CD14-positive monocyte (primary cell): ENCODE data around the gene VCX3A. TPM values are rescaled to one million over a fixed set of nuclear protein-coding genes. Genes with fewer than 3 reads are reported as not detected.

Experiments used
- DNase-seq, 3 donors: peaks; one replicate each; pipeline ENCODE4 v3.0.0-alpha.2; 2011 to 2022
- H2AFZ ChIP-seq: 2 replicates; pipeline ENCODE4 v1.6.0; 2012; ENCODE audit warnings: mild to moderate bottlenecking, low read depth, low read length, inconsistent platforms; ENCODE audit not compliant: insufficient read depth, poor library complexity, severe bottlenecking
- H3K27ac ChIP-seq, 2 donors: 1 replicate in 1 of 2; 2 replicates in 1 of 2; pipeline ENCODE4 v1.5.1; 2012 to 2013; ENCODE audit warnings: low read length in 2 of 2, control low read depth in 1 of 2, inconsistent platforms in 1 of 2, low read depth in 1 of 2, mild to moderate bottlenecking in 1 of 2
- H3K27me3 ChIP-seq, 2 donors: one replicate each; pipeline versions ENCODE4 v1.6.0 to v1.6.1; 2011 to 2013; ENCODE audit warnings: low read length in 2 of 2; ENCODE audit not compliant: control insufficient read depth in 2 of 2, insufficient read depth in 2 of 2
- H3K36me3 ChIP-seq, 2 donors: replicated peaks in 1 of 2; 1 replicate in 1 of 2; 2 replicates in 1 of 2; pipeline versions ENCODE4 v1.5.1 to v1.6.1; 2012 to 2013; ENCODE audit warnings: low read length in 2 of 2, control low read depth in 1 of 2, inconsistent platforms in 1 of 2, mild to moderate bottlenecking in 1 of 2; ENCODE audit not compliant: insufficient read depth in 2 of 2, control insufficient read depth in 1 of 2
- H3K4me1 ChIP-seq, 2 donors: 1 replicate in 1 of 2; 2 replicates in 1 of 2; pipeline versions ENCODE4 v1.5.1 to v1.6.1; 2012 to 2013; ENCODE audit warnings: low read length in 2 of 2, control low read depth in 1 of 2, inconsistent platforms in 1 of 2, mild to moderate bottlenecking in 1 of 2, moderate library complexity in 1 of 2; ENCODE audit not compliant: insufficient read depth in 2 of 2, control insufficient read depth in 1 of 2
- H3K4me2 ChIP-seq: replicated peaks from 2 replicates; pipeline ENCODE3; 2012; ENCODE audit warnings: low read length, moderate library complexity, mild to moderate bottlenecking; ENCODE audit not compliant: poor library complexity, severe bottlenecking; ENCODE audit errors: extremely low read depth
- H3K4me3 ChIP-seq, 3 experiments: fragments of 200-600 bp in 1 of 3; sonication (generic) in 1 of 3; replicated peaks in 1 of 3; 1 replicate in 2 of 3; 2 replicates in 1 of 3; pipeline ENCODE4 v1.5.1; 2011 to 2013; ENCODE audit warnings: low read length in 3 of 3, mild to moderate bottlenecking in 3 of 3, control low read depth in 2 of 3, low read depth in 2 of 3, inconsistent platforms in 1 of 3, moderate library complexity in 1 of 3
- H3K79me2 ChIP-seq: 2 replicates; pipeline ENCODE4 v1.6.0; 2012; ENCODE audit warnings: mild to moderate bottlenecking, control low read depth, inconsistent platforms, low read length, moderate library complexity; ENCODE audit not compliant: insufficient read depth
- H3K9ac ChIP-seq: 2 replicates; pipeline ENCODE4 v1.6.0; 2017; ENCODE audit warnings: low read length, mild to moderate bottlenecking; ENCODE audit not compliant: insufficient read depth, poor library complexity, severe bottlenecking
- H3K9me3 ChIP-seq, 2 donors: replicated peaks in 1 of 2; 1 replicate in 1 of 2; 2 replicates in 1 of 2; pipeline versions ENCODE4 v1.5.1 to v1.6.1; 2012 to 2013; ENCODE audit warnings: low read length in 2 of 2, control low read depth in 1 of 2; ENCODE audit not compliant: control insufficient read depth in 1 of 2, insufficient read depth in 1 of 2
- H4K20me1 ChIP-seq: 2 replicates; pipeline ENCODE4 v1.6.0; 2012; ENCODE audit warnings: mild to moderate bottlenecking, low read length, control low read depth, moderate library complexity; ENCODE audit not compliant: insufficient read depth
- H3K27ac Mint-ChIP-seq, 7 donors: one replicate each; pipeline ENCODE4 v1.8.0; 2020; ENCODE audit warnings: mild to moderate bottlenecking in 7 of 7, mixed read lengths in 7 of 7, moderate library complexity in 6 of 7, inconsistent platforms in 2 of 7
- H3K27me3 Mint-ChIP-seq, 3 donors: one replicate each; pipeline ENCODE4 v1.8.0; 2021 to 2022; ENCODE audit warnings: low read depth in 3 of 3, mild to moderate bottlenecking in 3 of 3, mixed read lengths in 3 of 3, moderate library complexity in 3 of 3, inconsistent platforms in 1 of 3
- H3K36me3 Mint-ChIP-seq, 2 donors: one replicate each; pipeline ENCODE4 v1.8.0; 2020; ENCODE audit warnings: mixed read lengths in 2 of 2, inconsistent platforms in 1 of 2, mild to moderate bottlenecking in 1 of 2
- H3K4me1 Mint-ChIP-seq: one replicate; pipeline ENCODE4 v1.8.0; 2020; ENCODE audit warnings: mild to moderate bottlenecking, mixed read lengths
- H3K4me3 Mint-ChIP-seq, 2 donors: one replicate each; pipeline ENCODE4 v1.8.0; 2020; ENCODE audit warnings: mild to moderate bottlenecking in 2 of 2, mixed read lengths in 2 of 2, moderate library complexity in 1 of 2
- H3K9me3 Mint-ChIP-seq, 7 donors: one replicate each; pipeline ENCODE4 v1.8.0; 2020 to 2022; ENCODE audit warnings: mixed read lengths in 7 of 7, mild to moderate bottlenecking in 6 of 7, moderate library complexity in 6 of 7, inconsistent platforms in 2 of 7
- CTCF ChIP-seq: fragments of 200-600 bp; IDR thresholded peaks from one replicate; pipeline ENCODE4 v1.8.0; 2022; ENCODE audit warnings: antibody characterized with exemption, mild to moderate bottlenecking
- WGBS: methylation state at CpG from one replicate; pipeline ENCODE4 v1.1.5; 2013; ENCODE audit warnings: missing lambda C conversion rate; ENCODE audit not compliant: insufficient coverage; 5-methylcytosine and 5-hydroxymethylcytosine counted together
- intact Hi-C, 2 donors: fragments of 100-400 bp; cut with micrococcal nuclease; formaldehyde crosslinking; loops; one replicate each; pipeline versions ENCODE4 v1.15.0 to v1.15.1; 2023
- polyA plus RNA-seq, 3 donors: library from polyadenylated mRNA; depleted of rRNA in 1 of 3; unstranded in 2 of 3; stranded (reverse) in 1 of 3; fragments of 300-500 nt in 2 of 3; fragments of >200 nt in 1 of 3; fragmentation: Illumina TruSeq in 2 of 3; gene quantifications; 1 replicate in 2 of 3; 2 replicates in 1 of 3; pipeline ENCODE4 v1.2.3, GENCODE V29; 2012 to 2021

Gene VCX3A
- polyA plus RNA-seq, 3 donors, result not detected

GRCh38 chrX:6517376-6517775 lies 17.5 kb downstream of the VCX3A start:
- H3K36me3 Mint-ChIP-seq, result no peaks in the 10 kb centered on the region
- Histone ChIP-seq H3K4me3 (no peak overlapping the region), H2AFZ (no peak overlapping the region), H3K4me2 (no peak overlapping the region), H4K20me1 (no peaks in the 10 kb centered on the region), H3K36me3 (no peaks in the 10 kb centered on the region), H3K27me3 (no peaks in the 10 kb centered on the region), H3K27ac (no peak overlapping the region), H3K9me3 (peaks cover 0 to 13% of the 10 kb centered on the region in 2 donors), H3K79me2 (no peaks in the 10 kb centered on the region), H3K4me1 (no peaks in the 10 kb centered on the region), H3K9ac (no peak overlapping the region)
- no peak overlapping the region for H3K27ac Mint-ChIP-seq
- no peaks in the 10 kb centered on the region for H3K27me3 Mint-ChIP-seq
- DNase-seq, result no peak
- TF ChIP-seq CTCF, result no peak
- H3K4me3 Mint-ChIP-seq, result no peak overlapping the region
- intact Hi-C loops, result no loop called here
- no peaks in the 10 kb centered on the region for H3K4me1 Mint-ChIP-seq
- H3K9me3 Mint-ChIP-seq, result peaks cover 0 to 12% (median 2%) of the 10 kb centered on the region in 7 donors
- WGBS, result no CpG with 5 or more reads among the region's 6 CpGs

DNA sequence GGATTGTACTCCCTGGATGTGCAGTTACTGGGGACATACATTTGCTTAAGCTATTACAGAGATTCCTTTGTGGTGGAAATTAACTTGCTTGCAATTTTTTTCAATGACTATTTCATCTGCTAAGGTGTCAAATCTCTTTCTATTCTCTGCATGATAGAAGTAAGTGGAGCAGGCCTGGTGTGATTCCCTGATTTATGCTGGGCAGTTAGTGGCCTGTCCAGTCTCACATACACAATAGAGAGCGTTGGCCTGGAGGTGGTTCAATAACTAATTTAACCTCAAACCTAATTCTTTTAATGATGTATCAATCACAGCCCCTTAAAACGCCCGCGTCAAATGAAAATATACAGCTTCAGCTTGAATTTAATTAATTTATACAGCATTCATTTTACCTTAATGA lies 28.5 kb downstream of the VCX3A start:
- no peak for TF ChIP-seq CTCF
- no peak overlapping the region for H3K4me3 ChIP-seq
- no peak for DNase-seq
- no peak overlapping the region for H3K27ac Mint-ChIP-seq
- no peaks in the 10 kb centered on the region for H3K27me3 ChIP-seq
- no peaks in the 10 kb centered on the region for H3K79me2 ChIP-seq
- no peaks in the 10 kb centered on the region for H3K4me1 Mint-ChIP-seq
- peaks cover 3 to 16% of the 10 kb centered on the region in 2 donors for H3K9me3 ChIP-seq
- no peak overlapping the region for H2AFZ ChIP-seq
- H3K9me3 Mint-ChIP-seq, result peaks cover 0 to 13% (median 7%) of the 10 kb centered on the region in 7 donors
- no peaks in the 10 kb centered on the region for H3K4me1 ChIP-seq
- H3K27ac ChIP-seq, result no peak overlapping the region
- H3K36me3 Mint-ChIP-seq, result no peaks in the 10 kb centered on the region
- no peaks in the 10 kb centered on the region for H3K36me3 ChIP-seq
- WGBS, result no CpG with 5 or more reads among the region's 4 CpGs
- H3K4me3 Mint-ChIP-seq, result no peak overlapping the region
- peaks cover 0 to 1% (median 1%) of the 10 kb centered on the region in 3 donors for H3K27me3 Mint-ChIP-seq
- no peaks in the 10 kb centered on the region for H4K20me1 ChIP-seq
- no peak overlapping the region for H3K4me2 ChIP-seq
- intact Hi-C loops, result no loop called here
- H3K9ac ChIP-seq, result no peak overlapping the region
